EH (cell line): Measurements from ENCODE around the gene METTL8.
"Not testable (repeated sequence)": the region's sequence is repeated elsewhere in the genome, so short reads cannot be mapped to it uniquely, and the experiment has no call there.

Source experiments
- DNase-seq: peaks from one replicate; pipeline ENCODE4 v3.0.0-alpha.2; 2015; ENCODE audit warnings: low read depth

The METTL8 gene

GRCh38 chr2:171401947-171402346 is 31.8 kb downstream of the METTL8 start:
- DNase-seq: no peak

GRCh38 chr2:171400395-171400794 is 33.4 kb downstream of the METTL8 start:
- DNase-seq: no peak

GRCh38 chr2:171399292-171399691 is 34.5 kb downstream of the METTL8 start:
- no peak for DNase-seq

GRCh38 chr2:171394164-171394740 is 39.5 kb downstream of the METTL8 start:
- no peak for DNase-seq

GRCh38 chr2:171393487-171393886 is 40.3 kb downstream of the METTL8 start:
- DNase-seq: no peak

- no peak for DNase-seq
Measured at GRCh38 chr2:171391532-171391931, 42.3 kb downstream of the METTL8 start.

GRCh38 chr2:171390941-171391516 is 42.8 kb downstream of the METTL8 start:
- peak; percentile 90 for DNase-seq

- DNase-seq: no peak
Measured at GRCh38 chr2:171389780-171390179, 44.0 kb downstream of the METTL8 start.

- no peak for DNase-seq
Measured at GRCh38 chr2:171389325-171389724, 44.5 kb downstream of the METTL8 start.

- DNase-seq: no peak
Measured at GRCh38 chr2:171387052-171387451, 46.7 kb downstream of the METTL8 start.

GRCh38 chr2:171386627-171387026 is 47.2 kb downstream of the METTL8 start:
- DNase-seq: no peak

GRCh38 chr2:171383134-171383533 is 50.7 kb downstream of the METTL8 start:
- DNase-seq: no peak

GRCh38 chr2:171382175-171382574 is 51.6 kb downstream of the METTL8 start:
- not testable (repeated sequence) for DNase-seq

GRCh38 chr2:171377852-171378251 is 55.9 kb downstream of the METTL8 start:
- not testable (repeated sequence) for DNase-seq

- DNase-seq: no peak
Measured at GRCh38 chr2:171367692-171368091, 66.1 kb downstream of the METTL8 start.

- DNase-seq: no peak
Measured at GRCh38 chr2:171365778-171366177, 68.0 kb downstream of the METTL8 start.

GRCh38 chr2:171365232-171365631 is 68.6 kb downstream of the METTL8 start:
- DNase-seq: peak; percentile 24

GRCh38 chr2:171362396-171362795 is 71.4 kb downstream of the METTL8 start:
- no peak for DNase-seq

GRCh38 chr2:171360905-171361304 is 72.9 kb downstream of the METTL8 start:
- no peak for DNase-seq

GRCh38 chr2:171353746-171354145 is 80.0 kb downstream of the METTL8 start:
- not testable (repeated sequence) for DNase-seq

GRCh38 chr2:171348056-171348455 is 85.7 kb downstream of the METTL8 start:
- no peak for DNase-seq

- peak; percentile 93 for DNase-seq
Measured at GRCh38 chr2:171347591-171348032, 86.2 kb downstream of the METTL8 start.

GRCh38 chr2:171346723-171347557 is 86.8 kb downstream of the METTL8 start:
- DNase-seq: peak; percentile 48
